ENCODE measurements around the gene EBNA1BP2. TPM values are rescaled to one million over a fixed set of nuclear protein-coding genes. Genes with fewer than 3 reads are reported as not detected.
A peak's percentile ranks its signal among the peaks of the same experiment; 100 is the strongest.

The EBNA1BP2 gene
- polyA plus RNA-seq (2011; rRNA removed) (61.6 and 62.0 TPM in 2 replicates), polyA minus RNA-seq (2011; rRNA and poly(A)+ RNA removed) (25.7 and 27.1 TPM in 2 replicates)

GRCh38 chr1:43171876-43172526 is at the start of gene EBNA1BP2, which contains the start of gene CFAP57:
Gene EBNA1BP2, minus strand, starts transcription at chr1:43172290. Its CDS starts 172 bp downstream, at chr1:43172118.
Gene CFAP57, plus strand, starts transcription at chr1:43172330. Its CDS starts 424 bp downstream, at chr1:43172754.
- H3K27me3 ChIP-seq (ENCODE audit: control insufficient read depth, insufficient read depth, low read length): peaks cover under 1% of the 10 kb centered on the region
- no peak within 1 kb of the TSS for H3K27ac ChIP-seq (ENCODE audit: low read depth, low read length)
- CTCF ChIA-PET: interaction anchor here (0.6 kb wide), 1 partner anchor 31 kb away, joined by 3 read pairs; no protein-coding TSS in a partner anchor
- POLR2A ChIA-PET: interaction anchor here (1.6 kb wide), 1 partner anchor 35 kb away, joined by 17 read pairs; no protein-coding TSS in a partner anchor
- TF ChIP-seq CTCF (IDR thresholded peaks at IDR 0.05; ENCODE audit: low read depth, low read length): no peak
- peak; percentile 76 for DNase-seq (ENCODE audit: low read depth, low spot score)
- H3K4me3 ChIP-seq (ENCODE audit: low read depth, low read length): peak within 1 kb of the TSS; percentile 97
- no peaks in the 10 kb centered on the region; the same call in 1 of the 2 replicates for H3K9me3 ChIP-seq (ENCODE audit: control insufficient read depth, insufficient read depth, low read length)

DNA sequence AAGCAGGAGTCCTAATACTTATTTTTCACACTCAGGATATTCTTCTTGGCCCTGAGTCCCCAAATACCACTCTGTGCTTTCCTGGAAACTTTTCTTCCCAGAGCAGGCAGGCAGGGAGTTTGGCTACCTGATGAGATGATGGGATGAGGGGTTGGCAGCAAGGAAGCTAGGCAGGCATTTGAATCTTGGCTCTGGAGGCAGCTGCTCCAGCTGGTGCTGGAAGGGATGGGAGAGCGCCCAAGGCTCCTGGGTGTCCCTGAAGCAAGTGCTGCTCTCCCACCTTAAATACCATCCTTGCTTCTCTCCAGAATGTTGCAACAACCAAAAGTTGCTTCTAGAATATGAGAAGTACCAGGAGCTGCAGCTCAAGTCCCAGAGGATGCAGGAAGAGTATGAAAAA is 49.7 kb upstream of the EBNA1BP2 start:
- DNase-seq (ENCODE audit: low read depth, low spot score): no peak
- H3K27ac ChIP-seq (ENCODE audit: low read depth, low read length): no peak overlapping the region
- no peaks in the 10 kb centered on the region for H3K27me3 ChIP-seq (ENCODE audit: control insufficient read depth, insufficient read depth, low read length)
- ChIA-PET CTCF (interaction anchor here (5.5 kb wide), 1 partner anchor 193 kb away, joined by 18 read pairs; no protein-coding TSS in a partner anchor), POLR2A (no interaction called here)
- no peak for TF ChIP-seq CTCF (IDR thresholded peaks at IDR 0.05; ENCODE audit: low read depth, low read length)
- H3K4me3 ChIP-seq (ENCODE audit: low read depth, low read length): no peak overlapping the region
- H3K9me3 ChIP-seq (ENCODE audit: control insufficient read depth, insufficient read depth, low read length): no peaks in the 10 kb centered on the region; the same call in 1 of the 2 replicates

- ChIA-PET POLR2A (no interaction called here), CTCF (interaction anchor here (5.5 kb wide), 1 partner anchor 194 kb away, joined by 18 read pairs; no protein-coding TSS in a partner anchor)
- TF ChIP-seq CTCF (IDR thresholded peaks at IDR 0.05; ENCODE audit: low read depth, low read length): no peak
- H3K9me3 ChIP-seq (ENCODE audit: control insufficient read depth, insufficient read depth, low read length): no peaks in the 10 kb centered on the region; the same call in 1 of the 2 replicates
- no peak for DNase-seq (ENCODE audit: low read depth, low spot score)
- no peak overlapping the region for H3K27ac ChIP-seq (ENCODE audit: low read depth, low read length)
- no peak overlapping the region for H3K4me3 ChIP-seq (ENCODE audit: low read depth, low read length)
- no peaks in the 10 kb centered on the region for H3K27me3 ChIP-seq (ENCODE audit: control insufficient read depth, insufficient read depth, low read length)
Measured at GRCh38 chr1:43220905-43221778, 49.1 kb upstream of the EBNA1BP2 start.

DNA sequence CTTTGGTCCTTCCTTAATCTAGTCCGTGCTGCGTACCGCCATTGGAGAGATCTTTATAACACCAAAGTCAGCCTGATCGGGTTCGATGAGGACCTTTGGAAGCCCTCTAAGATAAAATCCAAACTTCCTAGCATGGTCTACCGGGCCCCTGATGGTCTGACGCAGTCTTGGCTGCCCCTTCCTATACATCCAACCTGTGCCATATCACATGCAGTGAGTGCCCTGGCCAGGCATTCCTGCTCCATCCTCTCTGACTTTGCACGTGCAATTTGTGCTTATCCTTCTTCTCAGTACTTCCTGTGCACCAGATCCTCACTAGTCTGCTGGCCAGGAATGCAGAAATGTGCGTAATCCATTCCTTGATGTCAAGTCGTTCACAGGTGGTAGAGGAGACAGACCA is 45.7 kb upstream of the EBNA1BP2 start:
- POLR2A ChIA-PET: no interaction called here
- CTCF ChIA-PET: no interaction called here
- no peak for DNase-seq (ENCODE audit: low read depth, low spot score)
- Histone ChIP-seq H3K4me3 (ENCODE audit: low read depth, low read length) (no peak overlapping the region), H3K27me3 (ENCODE audit: control insufficient read depth, insufficient read depth, low read length) (no peaks in the 10 kb centered on the region), H3K27ac (ENCODE audit: low read depth, low read length) (no peak overlapping the region), H3K9me3 (ENCODE audit: control insufficient read depth, insufficient read depth, low read length) (no peaks in the 10 kb centered on the region)
- TF ChIP-seq CTCF (IDR thresholded peaks at IDR 0.05; ENCODE audit: low read depth, low read length): no peak

Measured in AG04450 (cell line).